IMR-90 (cell line): ENCODE results near the gene INKA1. TPM values are rescaled to one million over a fixed set of nuclear protein-coding genes. Genes with fewer than 3 reads are reported as not detected.

Source experiments
- ATAC-seq: fragments of 200-7000 bp; cut with Tn5 transposase; 2 replicates; pipeline ENCODE4 v1.9.1; 2020; ENCODE audit warnings: low read depth, mild to moderate bottlenecking, moderate library complexity
- BruUV-seq: library from RNA; stranded (reverse); fragments of 400-500 nt; replicated peaks from 2 replicates; lab custom pipeline; 2021; lab: Mats Ljungman, UMichigan
- CTCF ChIA-PET: fragments of 300-600 bp; formaldehyde crosslinking; extraction: SDS; loops from one replicate; lab custom pipeline; 2021; ENCODE audit warnings: antibody characterized with exemption; lab: Yijun Ruan, JAX
- POLR2A ChIA-PET: fragments of 300-600 bp; sonication (Branson Sonifier 250); formaldehyde crosslinking; loops from one replicate; lab custom pipeline; 2022; ENCODE audit warnings: antibody characterized with exemption; ENCODE audit not compliant: unreplicated experiment; lab: Charles Lee
- DNase-seq: peaks from one replicate; pipeline ENCODE4 v3.0.0; 2013
- H2AFZ ChIP-seq: replicated peaks from 2 replicates; pipeline ENCODE3; 2013; ENCODE audit warnings: low read length, mild to moderate bottlenecking; ENCODE audit not compliant: poor library complexity
- H2AK5ac ChIP-seq: 2 replicates; pipeline ENCODE4 v1.6.1; 2013; ENCODE audit warnings: low read depth, low read length, inconsistent platforms
- H2AK9ac ChIP-seq: replicated peaks from 2 replicates; pipeline ENCODE3; 2013; ENCODE audit warnings: mild to moderate bottlenecking, low read depth, low read length, moderate library complexity; ENCODE audit not compliant: poor library complexity
- H2BK120ac ChIP-seq: 2 replicates; pipeline ENCODE4 v1.6.1; 2013; ENCODE audit warnings: low read depth, low read length, inconsistent platforms
- H2BK15ac ChIP-seq: 3 replicates; pipeline ENCODE4 v1.6.1; 2013; ENCODE audit warnings: low read depth, low read length, inconsistent platforms
- H2BK20ac ChIP-seq: 2 replicates; pipeline ENCODE4 v1.6.1; 2013; ENCODE audit warnings: low read depth, mild to moderate bottlenecking, inconsistent platforms, low read length, moderate library complexity
- H2BK5ac ChIP-seq: 2 replicates; pipeline ENCODE4 v1.6.1; 2013; ENCODE audit warnings: mild to moderate bottlenecking, low read depth, low read length, inconsistent platforms; ENCODE audit not compliant: poor library complexity, severe bottlenecking
- H3K14ac ChIP-seq: replicated peaks from 2 replicates; pipeline ENCODE4 v1.6.1; 2013; ENCODE audit warnings: low read depth, low read length, inconsistent platforms
- H3K18ac ChIP-seq: 2 replicates; pipeline ENCODE4 v1.6.1; 2013; ENCODE audit warnings: low read depth, low read length, control low read depth
- H3K23ac ChIP-seq: 2 replicates; pipeline ENCODE4 v1.6.1; 2013; ENCODE audit warnings: low read depth, low read length, inconsistent platforms
- H3K27ac ChIP-seq: 2 replicates; pipeline ENCODE4 v1.5.1; 2013; ENCODE audit warnings: mild to moderate bottlenecking, control low read depth, low read length; ENCODE audit not compliant: insufficient read depth
- H3K27me3 ChIP-seq: 2 replicates; pipeline ENCODE4 v1.6.1; 2013; ENCODE audit warnings: low read length; ENCODE audit not compliant: control insufficient read depth, insufficient read depth
- H3K36me3 ChIP-seq: 2 replicates; pipeline ENCODE4 v1.6.1; 2013; ENCODE audit warnings: low read length, mixed read lengths; ENCODE audit not compliant: control insufficient read depth, insufficient read depth
- H3K4ac ChIP-seq: 2 replicates; pipeline ENCODE4 v1.6.1; 2013; ENCODE audit warnings: low read depth, low read length, inconsistent platforms
- H3K4me1 ChIP-seq: 2 replicates; pipeline ENCODE4 v1.6.1; 2013; ENCODE audit warnings: low read length, mixed read lengths; ENCODE audit not compliant: control insufficient read depth, insufficient read depth
- H3K4me2 ChIP-seq: 2 replicates; pipeline ENCODE4 v1.6.1; 2013; ENCODE audit warnings: low read depth, mild to moderate bottlenecking, control low read depth, low read length, moderate library complexity
- H3K4me3 ChIP-seq: 2 replicates; pipeline ENCODE4 v1.5.1; 2013; ENCODE audit warnings: low read depth, mild to moderate bottlenecking, control low read depth, low read length, moderate library complexity; ENCODE audit not compliant: insufficient read depth
- H3K56ac ChIP-seq: 2 replicates; pipeline ENCODE4 v1.6.1; 2013; ENCODE audit warnings: low read length, inconsistent platforms; ENCODE audit not compliant: insufficient read depth; ENCODE audit errors: extremely low read depth
- H3K79me1 ChIP-seq, 2 experiments: 2 replicates each; pipeline ENCODE4 v1.6.1; 2013; ENCODE audit warnings: low read length in 2 of 2, inconsistent platforms in 1 of 2, low read depth in 1 of 2
- H3K9ac ChIP-seq: 2 replicates; pipeline ENCODE4 v1.6.1; 2013; ENCODE audit warnings: low read depth, low read length, control low read depth
- H3K9me1 ChIP-seq: 2 replicates; pipeline ENCODE4 v1.6.1; 2013; ENCODE audit warnings: low read length, inconsistent platforms; ENCODE audit not compliant: insufficient read depth
- H3K9me3 ChIP-seq: 2 replicates; pipeline ENCODE4 v1.6.1; 2013; ENCODE audit warnings: low read length; ENCODE audit not compliant: control insufficient read depth, insufficient read depth
- H4K20me1 ChIP-seq: 2 replicates; pipeline ENCODE4 v1.6.1; 2013; ENCODE audit warnings: low read length, inconsistent platforms; ENCODE audit not compliant: insufficient read depth
- H4K5ac ChIP-seq: 2 replicates; pipeline ENCODE4 v1.6.1; 2013; ENCODE audit warnings: mild to moderate bottlenecking, low read depth, low read length, control low read depth
- H4K8ac ChIP-seq, 2 experiments: 2 replicates each; pipeline ENCODE4 v1.6.1; 2013; ENCODE audit warnings: low read depth in 2 of 2, low read length in 2 of 2, control low read depth in 1 of 2, inconsistent platforms in 1 of 2
- H4K91ac ChIP-seq: 2 replicates; pipeline ENCODE4 v1.6.1; 2013; ENCODE audit warnings: low read depth, low read length, inconsistent platforms; ENCODE audit not compliant: insufficient read depth
- BHLHE40 ChIP-seq: fragments of 150-350 bp; IDR thresholded peaks from 2 replicates; pipeline ENCODE4 v1.6.1; 2016; ENCODE audit warnings: mild to moderate bottlenecking, low read depth, low read length
- CHD1 ChIP-seq: IDR thresholded peaks from 2 replicates; pipeline ENCODE4 v1.6.1; 2012; ENCODE audit warnings: low read depth, low read length, improper control_type of control experiment
- FOS ChIP-seq: fragments of 150-350 bp; IDR thresholded peaks from 2 replicates; pipeline ENCODE4 v1.6.1; 2016; ENCODE audit warnings: low read depth, low read length
- RAD21 ChIP-seq: IDR thresholded peaks from 2 replicates; pipeline ENCODE4 v1.6.1; 2012; ENCODE audit warnings: low read length, improper control_type of control experiment
- RCOR1 ChIP-seq: IDR thresholded peaks from 2 replicates; pipeline ENCODE4 v1.6.1; 2012; ENCODE audit warnings: mild to moderate bottlenecking, low read length, improper control_type of control experiment; ENCODE audit not compliant: insufficient replicate concordance
- RFX5 ChIP-seq: IDR thresholded peaks from 2 replicates; pipeline ENCODE4 v1.8.0; 2012; ENCODE audit warnings: low read depth, mild to moderate bottlenecking, low read length, moderate library complexity
- SMC3 ChIP-seq: fragments of 150-350 bp; IDR thresholded peaks from 2 replicates; pipeline ENCODE4 v1.6.1; 2016; ENCODE audit warnings: low read depth, mild to moderate bottlenecking, antibody characterized with exemption, low read length, moderate library complexity
- WGBS, 2 experiments: methylation state at CpG; one replicate each; pipeline versions ENCODE4 v1.1.5 to v1.1.7; 2013; ENCODE audit warnings: missing lambda C conversion rate in 2 of 2; ENCODE audit not compliant: insufficient read length in 1 of 2; ENCODE audit errors: extremely low coverage in 2 of 2; 5-methylcytosine and 5-hydroxymethylcytosine counted together
- dilution Hi-C: fragments of 300-500 bp; cut with HindIII; formaldehyde crosslinking; loops from one replicate; pipeline ENCODE4 v1.14.3; 2018; ENCODE audit warnings: low sequenced_read_pairs; ENCODE audit not compliant: unreplicated experiment
- in situ Hi-C: fragments of 300-500 bp; cut with MboI; formaldehyde crosslinking; loops from 3 replicates; pipeline ENCODE4 v1.14.3; 2019; ENCODE audit warnings: low sequenced_read_pairs, inconsistent platforms, mixed read lengths
- intact Hi-C: fragments of 100-400 bp; cut with micrococcal nuclease; formaldehyde crosslinking; loops from 2 replicates; pipeline ENCODE4 v1.10.0; 2022
- polyA plus RNA-seq, 3 experiments: library from polyadenylated mRNA; depleted of rRNA; stranded (reverse); fragments of >200 nt; gene quantifications; 2 replicates each; pipeline ENCODE4 v1.2.3, GENCODE V29; 2012; ENCODE audit warnings: low replicate concordance in 1 of 3
- total RNA-seq: library from RNA; depleted of rRNA; stranded (reverse); fragments of >200 nt; gene quantifications from 2 replicates; pipeline ENCODE4 v1.2.3, GENCODE V29; 2012

Gene INKA1
- total and polyA plus RNA-seq, 2 of the 4 experiments (the other 2 are of a cell fraction): 2.3 to 4.5 TPM

DNA sequence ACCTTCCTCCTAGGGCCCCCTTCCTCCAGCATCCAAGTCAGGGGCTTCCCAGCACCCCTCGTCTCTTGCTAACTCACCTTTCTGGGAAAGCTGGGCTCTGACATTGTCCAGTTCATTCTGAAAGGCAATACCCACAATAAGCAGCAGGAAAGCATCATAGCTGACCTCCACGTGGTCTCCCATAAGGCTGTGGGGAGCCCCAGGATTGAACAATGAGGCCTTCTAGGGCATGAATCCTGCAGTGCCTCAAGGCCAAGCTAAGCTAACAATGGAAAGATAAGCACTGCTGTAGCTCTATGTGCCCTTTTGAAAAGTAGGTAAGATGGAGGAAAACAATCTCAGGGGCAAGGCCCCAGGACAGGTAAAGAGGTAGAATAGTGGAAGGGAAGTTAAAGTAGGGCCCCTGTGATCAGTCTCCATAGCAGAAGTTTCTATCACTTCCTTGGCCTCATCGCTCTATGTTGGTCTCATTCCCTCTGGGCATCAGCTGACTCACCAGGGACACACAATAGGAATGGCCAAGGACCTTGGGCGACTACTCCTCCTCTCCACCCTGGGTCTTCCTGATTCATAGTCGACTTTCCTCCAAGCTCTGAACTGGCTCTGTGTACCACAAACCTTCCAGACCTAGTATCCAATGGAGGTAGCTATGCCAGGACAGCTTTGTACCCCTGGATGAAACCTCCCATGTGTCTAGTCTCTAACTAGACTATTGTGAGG is 41.6 kb downstream of the INKA1 start:
- Histone ChIP-seq H4K5ac (no peak overlapping the region), H2AK5ac (no peak overlapping the region), H3K27ac (no peak overlapping the region), H4K91ac (no peak overlapping the region), H3K27me3 (no peaks in the 10 kb centered on the region), H3K4me3 (no peak overlapping the region), H3K18ac (no peak overlapping the region), H3K23ac (no peak overlapping the region), H3K9ac (no peak overlapping the region), H3K56ac (no peak overlapping the region), H2BK15ac (no peak overlapping the region), H3K4me2 (no peak overlapping the region), H3K79me1 (peaks cover 0 to 6% of the 10 kb centered on the region in 2 experiments; a peak in 2 of 4 replicates), H4K8ac (no peak overlapping the region), H2AK9ac (no peak overlapping the region), H3K14ac (no peak overlapping the region), H3K36me3 (peaks cover 3% of the 10 kb centered on the region), H3K9me3 (no peaks in the 10 kb centered on the region), H2BK20ac (no peak overlapping the region), H2AFZ (no peak overlapping the region), H2BK120ac (no peak overlapping the region), H4K20me1 (no peaks in the 10 kb centered on the region), H3K4me1 (no peaks in the 10 kb centered on the region; the same call in 1 of the 2 replicates), H3K9me1 (peaks cover 3% of the 10 kb centered on the region; the same call in 1 of the 2 replicates), H2BK5ac (no peak overlapping the region), H3K4ac (no peak overlapping the region)
- CTCF ChIA-PET: no interaction called here
- DNase-seq (no peak), ATAC-seq (no peak)
- TF ChIP-seq SMC3: no peak
- no peak for TF ChIP-seq RFX5
- no peak for TF ChIP-seq FOS
- TF ChIP-seq RCOR1: no peak
- no peak for TF ChIP-seq CHD1
- TF ChIP-seq BHLHE40: no peak
- no peak for TF ChIP-seq RAD21
- no TSS peak for BruUV-seq
- 83% methylated on average over 1 of the region's 5 CpGs; no CpG with 5 or more reads in 1 of the 2 experiments for WGBS, 2 experiments
- in situ Hi-C loops: loop anchor here (5.0 kb wide), 1 partner anchor 142 kb away; no protein-coding TSS in a partner anchor
- POLR2A ChIA-PET: no interaction called here
- dilution Hi-C loops: no loop called here
- intact Hi-C loops: loop anchor here (5.0 kb wide), 1 partner anchor 63 kb away; no protein-coding TSS in a partner anchor
